GM21515 (cell line): Measurements from ENCODE around the gene AGAP1.

ENCODE experiments used
- ATAC-seq: cut with Tn5 transposase; IDR thresholded peaks from one replicate; pipeline ENCODE4 v1.9.1; 2021; ENCODE audit not compliant: unreplicated experiment

AGAP1 gene

GRCh38 chr2:235954281-235954680, 460.4 kb downstream of the AGAP1 start:
- ATAC-seq: no peak

GRCh38 chr2:235954888-235955480, 461.1 kb downstream of the AGAP1 start:
- no peak for ATAC-seq

- no peak for ATAC-seq
Observed at GRCh38 chr2:235955664-235956063, 461.8 kb downstream of the AGAP1 start.

GRCh38 chr2:235956281-235956970, 462.6 kb downstream of the AGAP1 start:
- no peak for ATAC-seq

GRCh38 chr2:235957251-235957650, 463.4 kb downstream of the AGAP1 start:
- ATAC-seq: no peak

GRCh38 chr2:235958221-235958930, 464.5 kb downstream of the AGAP1 start:
- no peak for ATAC-seq

GRCh38 chr2:235958931-235959410, 465.1 kb downstream of the AGAP1 start:
- ATAC-seq: no peak

- no peak for ATAC-seq
Observed at GRCh38 chr2:235960011-235960715, 466.3 kb downstream of the AGAP1 start.

GRCh38 chr2:235960716-235961640, 467.1 kb downstream of the AGAP1 start:
- no peak for ATAC-seq

- ATAC-seq: no peak
Observed at GRCh38 chr2:235961711-235962110, 467.9 kb downstream of the AGAP1 start.

- no peak for ATAC-seq
Observed at GRCh38 chr2:235963853-235964577, 470.2 kb downstream of the AGAP1 start.

GRCh38 chr2:235964787-235965390, 471.0 kb downstream of the AGAP1 start:
- ATAC-seq: no peak

GRCh38 chr2:235966396-235966795, 472.6 kb downstream of the AGAP1 start:
- no peak for ATAC-seq

GRCh38 chr2:235966932-235967757, 473.3 kb downstream of the AGAP1 start:
- ATAC-seq: no peak

- ATAC-seq: no peak
Observed at GRCh38 chr2:235968155-235968554, 474.3 kb downstream of the AGAP1 start.

GRCh38 chr2:235968616-235969324, 474.9 kb downstream of the AGAP1 start:
- ATAC-seq: no peak

- no peak for ATAC-seq
Observed at GRCh38 chr2:235970204-235971040, 476.6 kb downstream of the AGAP1 start.
